ENCODE measurements around the gene TRIO. TPM values are rescaled to one million over a fixed set of nuclear protein-coding genes. Genes with fewer than 3 reads are reported as not detected.

The TRIO gene
- total and polyA plus RNA-seq, 2 of the 8 experiments (the other 6 are each of a cell fraction or from before 2014, with no cell fraction given) = 35.1 to 69.1 TPM

DNA sequence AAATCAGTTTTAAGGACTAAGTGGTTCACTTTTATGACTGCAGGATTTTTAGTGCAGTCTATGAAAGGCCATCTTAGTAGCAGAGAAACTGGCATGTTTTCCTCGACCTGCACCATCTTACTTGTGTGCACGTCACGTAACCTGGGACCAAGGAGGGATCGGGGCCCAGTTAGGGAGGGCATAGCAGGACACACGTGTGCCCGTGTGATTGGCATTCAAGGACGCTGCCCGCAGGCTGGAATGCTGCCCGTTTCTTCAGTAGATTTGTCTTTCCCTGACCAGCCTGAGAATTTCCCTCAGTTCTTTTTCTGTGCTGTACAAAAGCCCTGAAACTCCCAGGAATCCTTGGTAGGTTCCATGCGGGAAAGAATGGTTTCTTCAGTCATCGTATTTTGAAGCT is 196.3 kb downstream of the TRIO start:
- Histone ChIP-seq H2BK5ac (ENCODE audit: low read depth, low read length) (peak overlapping the region; percentile 29; the same call in 1 of the 2 replicates), H3K4ac (replicated peaks; ENCODE audit: insufficient read length, low read depth, low read length) (no peak overlapping the region), H3K14ac (ENCODE audit: insufficient read length) (no peak overlapping the region), H3K4me1 (replicated peaks in 1 of 4; ENCODE audit: control insufficient read depth in 3 of 4, insufficient read depth in 4 of 4, low read length in 3 of 4) (peaks cover 4 to 16% (median 8%) of the 10 kb centered on the region in 4 experiments; a peak in 4 of 7 replicates), H3K27ac (ENCODE audit: low read depth, low read length) (no peak overlapping the region), H4K8ac (ENCODE audit: extremely low read depth, insufficient read depth, low read length) (no peak overlapping the region), H4K5ac (ENCODE audit: insufficient read length, low read depth, low read length) (no peak overlapping the region), H3K56ac (replicated peaks; ENCODE audit: insufficient read length, low read depth, low read length) (no peak overlapping the region), H2BK12ac (ENCODE audit: low read depth, low read length) (no peak overlapping the region), H3K27me3 (replicated peaks in 1 of 4; ENCODE audit: control insufficient read depth in 3 of 4, extremely low read depth in 1 of 4, insufficient read depth in 3 of 4, low read length in 3 of 4) (no peaks in the 10 kb centered on the region), H3K9ac (replicated peaks in 1 of 4; ENCODE audit: extremely low read depth in 1 of 4, low read depth in 3 of 4, low read length in 3 of 4) (no peak overlapping the region), H3K36me3 (ENCODE audit: control insufficient read depth in 2 of 4, insufficient read depth in 4 of 4, low read length in 3 of 4) (peaks cover 5 to 14% (median 10%) of the 10 kb centered on the region in 4 experiments; a peak in 5 of 8 replicates), H3K4me2 (ENCODE audit: insufficient read depth in 1 of 2, low read depth in 2 of 2, low read length in 2 of 2) (no peak overlapping the region), H3K9me3 (ENCODE audit: insufficient read depth in 2 of 2, low read depth in 1 of 2, low read length in 1 of 2) (no peaks in the 10 kb centered on the region), H3K79me2 (ENCODE audit: control insufficient read depth in 1 of 2, insufficient read depth in 2 of 2, low read length in 2 of 2) (peaks cover 0 to 14% of the 10 kb centered on the region in 2 experiments; a peak in 3 of 4 replicates), H2BK20ac (ENCODE audit: low read length) (no peak overlapping the region), H2AFZ (ENCODE audit: low read length) (no peak overlapping the region), H3K79me1 (ENCODE audit: low read depth, low read length) (no peaks in the 10 kb centered on the region), H4K20me1 (replicated peaks in 1 of 2; ENCODE audit: control insufficient read depth in 1 of 2, insufficient read depth in 2 of 2, low read length in 2 of 2) (peaks cover 0 to 1% of the 10 kb centered on the region in 2 experiments), H2BK120ac (replicated peaks; ENCODE audit: low read depth, low read length) (no peak overlapping the region), H3K23ac (ENCODE audit: insufficient read length) (no peak overlapping the region), H2AK5ac (ENCODE audit: low read depth, low read length) (no peak overlapping the region), H2BK15ac (ENCODE audit: low read length) (no peak overlapping the region), H3K23me2 (ENCODE audit: low read depth, low read length) (no peaks in the 10 kb centered on the region), H4K91ac (replicated peaks; ENCODE audit: insufficient read length, low read length) (no peak overlapping the region), H3K18ac (ENCODE audit: extremely low read depth, low read length) (no peak overlapping the region), H3K4me3 (ENCODE audit: extremely low read depth in 1 of 4, insufficient read depth in 2 of 4, low read depth in 3 of 4, low read length in 4 of 4) (no peak overlapping the region)
- ChIA-PET CTCF (ENCODE audit: partially characterized antibody) (interaction anchor here (0.7 to 5.3 kb wide), 6 partner anchors 9 to 203 kb away, joined by 3 to 41 read pairs (median 4); no protein-coding TSS in a partner anchor), POLR2A (ENCODE audit: partially characterized antibody) (interaction anchor here (0.9 kb wide), 1 partner anchor 10 kb away, joined by 3 read pairs; no protein-coding TSS in a partner anchor)
- no peak for DNase-seq (ENCODE audit: low read depth in 1 of 2, low spot score in 2 of 2)
- WGBS, 2 experiments (ENCODE audit: extremely low coverage in 1 of 2, insufficient coverage in 1 of 2, insufficient read length in 1 of 2, insufficient replicate concordance in 2 of 2, low coverage in 1 of 2, low lambda C conversion rate in 2 of 2, missing lambda C conversion rate in 1 of 2) = 91% methylated on average over 11 of the region's 11 CpGs; no CpG with 5 or more reads in 1 of the 2 experiments
- FAIRE-seq = no peak
- TF ChIP-seq NANOG (IDR thresholded peaks at IDR 0.05; ENCODE audit: insufficient read depth, low read depth, low read length, poor library complexity, severe bottlenecking) (no peak), TCF12 (IDR thresholded peaks at IDR 0.05; ENCODE audit: low read depth, low read length) (no peak)
